ENCODE results near the gene PIK3R5. TPM values are rescaled to one million over a fixed set of nuclear protein-coding genes. Genes with fewer than 3 reads are reported as not detected.

PIK3R5 gene
- polyA plus RNA-seq, 1 donor from 2014 or later = not detected

GRCh38 chr17:9009737-9010136, 44.2 kb upstream of the PIK3R5 start:
- Histone ChIP-seq H3F3A (ENCODE audit: insufficient read depth, low read length, poor library complexity, severe bottlenecking) (no peaks in the 10 kb centered on the region), H3K9me2 (ENCODE audit: insufficient read depth, low read length) (no peaks in the 10 kb centered on the region), H3K9me3 (ENCODE audit: low read length) (no peaks in the 10 kb centered on the region), H3K36me3 (ENCODE audit: insufficient read depth, low read length) (no peaks in the 10 kb centered on the region), H3K4me2 (ENCODE audit: low read length) (no peak overlapping the region), H3K4me3 (ENCODE audit: low read length) (no peak overlapping the region), H2AFZ (ENCODE audit: low read depth, low read length) (no peak overlapping the region), H3K9ac (ENCODE audit: low read length) (no peak overlapping the region), H3K27me3 (ENCODE audit: insufficient read depth, low read depth, low read length) (peaks cover 11% of the 10 kb centered on the region), H3K79me2 (replicated peaks; ENCODE audit: insufficient read depth, low read length) (no peaks in the 10 kb centered on the region), H3K27ac (ENCODE audit: low read length) (no peak overlapping the region), H4K20me1 (ENCODE audit: insufficient read depth) (no peaks in the 10 kb centered on the region)
- TF ChIP-seq REST (IDR thresholded peaks at IDR 0.05; ENCODE audit: borderline replicate concordance) = no peak
- TF ChIP-seq EP300 (conservative IDR thresholded peaks at IDR 0.05; ENCODE audit: poor library complexity, severe bottlenecking) = no peak
- TF ChIP-seq POLR2AphosphoS5 (IDR thresholded peaks at IDR 0.05) = no peak
- no peak for TF ChIP-seq EZH2 (IDR thresholded peaks at IDR 0.05; ENCODE audit: borderline replicate concordance, insufficient read depth, low read length, poor library complexity, severe bottlenecking)
- TF ChIP-seq TAF1 (IDR thresholded peaks at IDR 0.05; ENCODE audit: low read depth) = no peak
- TF ChIP-seq RAD21 (conservative IDR thresholded peaks at IDR 0.05) = no peak
- TF ChIP-seq MXI1 (conservative IDR thresholded peaks at IDR 0.05; ENCODE audit: poor library complexity, severe bottlenecking) = no peak

DNA sequence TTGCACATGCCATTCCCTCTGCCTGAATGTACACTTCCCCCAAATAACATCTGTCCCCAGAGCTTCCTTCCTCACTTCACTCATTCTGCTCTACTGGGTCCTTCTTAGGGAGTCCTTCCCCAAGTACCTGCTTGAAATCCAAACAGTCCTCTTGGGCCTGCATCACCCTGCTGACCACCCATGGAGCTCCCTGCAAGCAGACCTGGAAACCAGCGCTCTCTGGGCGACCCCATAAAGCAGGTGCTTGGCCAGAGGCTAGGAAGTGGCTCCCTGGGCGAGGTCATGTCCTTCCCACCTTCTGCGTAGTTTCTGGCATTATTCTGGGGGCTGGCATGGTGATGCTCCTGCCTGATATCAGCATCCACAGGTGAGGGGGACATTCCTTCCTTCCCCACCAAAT, 43.6 kb upstream of the PIK3R5 start:
- Histone ChIP-seq H3K27ac (ENCODE audit: low read length) (no peak overlapping the region), H3K27me3 (ENCODE audit: insufficient read depth, low read depth, low read length) (peaks cover 17% of the 10 kb centered on the region), H3K9me3 (ENCODE audit: low read length) (no peaks in the 10 kb centered on the region), H3K79me2 (replicated peaks; ENCODE audit: insufficient read depth, low read length) (no peaks in the 10 kb centered on the region), H3K36me3 (ENCODE audit: insufficient read depth, low read length) (no peaks in the 10 kb centered on the region), H3K9ac (ENCODE audit: low read length) (no peak overlapping the region), H4K20me1 (ENCODE audit: insufficient read depth) (no peaks in the 10 kb centered on the region), H3F3A (ENCODE audit: insufficient read depth, low read length, poor library complexity, severe bottlenecking) (no peaks in the 10 kb centered on the region), H3K9me2 (ENCODE audit: insufficient read depth, low read length) (no peaks in the 10 kb centered on the region), H2AFZ (ENCODE audit: low read depth, low read length) (no peak overlapping the region), H3K4me2 (ENCODE audit: low read length) (no peak overlapping the region), H3K4me3 (ENCODE audit: low read length) (no peak overlapping the region)
- TF ChIP-seq SMC3 (conservative IDR thresholded peaks at IDR 0.05; ENCODE audit: poor library complexity) (no peak), RAD21 (conservative IDR thresholded peaks at IDR 0.05) (no peak), REST (IDR thresholded peaks at IDR 0.05; ENCODE audit: borderline replicate concordance) (no peak), MXI1 (conservative IDR thresholded peaks at IDR 0.05; ENCODE audit: poor library complexity, severe bottlenecking) (no peak), CTCF (IDR thresholded peaks at IDR 0.05; ENCODE audit: poor library complexity, severe bottlenecking) (no peak), EP300 (conservative IDR thresholded peaks at IDR 0.05; ENCODE audit: poor library complexity, severe bottlenecking) (no peak), EZH2 (IDR thresholded peaks at IDR 0.05; ENCODE audit: borderline replicate concordance, insufficient read depth, low read length, poor library complexity, severe bottlenecking) (no peak), POLR2AphosphoS5 (IDR thresholded peaks at IDR 0.05) (no peak), TAF1 (IDR thresholded peaks at IDR 0.05; ENCODE audit: low read depth) (no peak)

Measured in neural cell (in vitro differentiated cells).